ENCODE data around the gene FES.

DNA sequence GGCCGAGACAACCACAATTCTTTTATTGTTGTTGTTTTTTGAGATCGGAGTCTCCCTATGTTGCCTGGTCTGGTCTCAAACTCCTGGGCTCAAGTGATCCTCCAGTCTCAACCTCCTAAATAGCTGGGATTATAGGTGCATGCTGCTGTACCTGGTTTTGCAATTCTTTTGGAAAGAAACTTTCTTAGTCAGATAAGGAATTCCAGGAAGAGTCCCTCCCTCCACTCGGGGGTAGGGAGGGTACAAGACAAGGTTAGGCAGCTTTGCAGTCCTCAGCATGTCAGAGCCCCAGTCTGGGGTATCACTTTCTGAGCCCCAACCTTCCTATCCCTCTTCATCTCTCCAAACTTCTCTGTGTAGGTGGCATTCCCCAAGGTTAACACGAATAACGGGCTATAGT, 49.7 kb upstream of the FES start:
- TF ChIP-seq, protein P1, sequence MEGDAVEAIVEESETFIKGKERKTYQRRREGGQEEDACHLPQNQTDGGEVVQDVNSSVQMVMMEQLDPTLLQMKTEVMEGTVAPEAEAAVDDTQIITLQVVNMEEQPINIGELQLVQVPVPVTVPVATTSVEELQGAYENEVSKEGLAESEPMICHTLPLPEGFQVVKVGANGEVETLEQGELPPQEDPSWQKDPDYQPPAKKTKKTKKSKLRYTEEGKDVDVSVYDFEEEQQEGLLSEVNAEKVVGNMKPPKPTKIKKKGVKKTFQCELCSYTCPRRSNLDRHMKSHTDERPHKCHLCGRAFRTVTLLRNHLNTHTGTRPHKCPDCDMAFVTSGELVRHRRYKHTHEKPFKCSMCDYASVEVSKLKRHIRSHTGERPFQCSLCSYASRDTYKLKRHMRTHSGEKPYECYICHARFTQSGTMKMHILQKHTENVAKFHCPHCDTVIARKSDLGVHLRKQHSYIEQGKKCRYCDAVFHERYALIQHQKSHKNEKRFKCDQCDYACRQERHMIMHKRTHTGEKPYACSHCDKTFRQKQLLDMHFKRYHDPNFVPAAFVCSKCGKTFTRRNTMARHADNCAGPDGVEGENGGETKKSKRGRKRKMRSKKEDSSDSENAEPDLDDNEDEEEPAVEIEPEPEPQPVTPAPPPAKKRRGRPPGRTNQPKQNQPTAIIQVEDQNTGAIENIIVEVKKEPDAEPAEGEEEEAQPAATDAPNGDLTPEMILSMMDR (IDR thresholded peaks at IDR 0.05), result no peak
- no peak for TF ChIP-seq POLR2A (IDR thresholded peaks at IDR 0.05)
